ENCODE results near the gene KLHL17. TPM values are rescaled to one million over a fixed set of nuclear protein-coding genes. Genes with fewer than 3 reads are reported as not detected.
A peak's percentile ranks its signal among the peaks of the same experiment; 100 is the strongest.
"Not testable (repeated sequence)": the region's sequence is repeated elsewhere in the genome, so short reads cannot be mapped to it uniquely, and the experiment has no call there.

The KLHL17 gene
- total RNA-seq, 2 donors from 2014 or later, result 9.9 to 13.1 TPM

DNA sequence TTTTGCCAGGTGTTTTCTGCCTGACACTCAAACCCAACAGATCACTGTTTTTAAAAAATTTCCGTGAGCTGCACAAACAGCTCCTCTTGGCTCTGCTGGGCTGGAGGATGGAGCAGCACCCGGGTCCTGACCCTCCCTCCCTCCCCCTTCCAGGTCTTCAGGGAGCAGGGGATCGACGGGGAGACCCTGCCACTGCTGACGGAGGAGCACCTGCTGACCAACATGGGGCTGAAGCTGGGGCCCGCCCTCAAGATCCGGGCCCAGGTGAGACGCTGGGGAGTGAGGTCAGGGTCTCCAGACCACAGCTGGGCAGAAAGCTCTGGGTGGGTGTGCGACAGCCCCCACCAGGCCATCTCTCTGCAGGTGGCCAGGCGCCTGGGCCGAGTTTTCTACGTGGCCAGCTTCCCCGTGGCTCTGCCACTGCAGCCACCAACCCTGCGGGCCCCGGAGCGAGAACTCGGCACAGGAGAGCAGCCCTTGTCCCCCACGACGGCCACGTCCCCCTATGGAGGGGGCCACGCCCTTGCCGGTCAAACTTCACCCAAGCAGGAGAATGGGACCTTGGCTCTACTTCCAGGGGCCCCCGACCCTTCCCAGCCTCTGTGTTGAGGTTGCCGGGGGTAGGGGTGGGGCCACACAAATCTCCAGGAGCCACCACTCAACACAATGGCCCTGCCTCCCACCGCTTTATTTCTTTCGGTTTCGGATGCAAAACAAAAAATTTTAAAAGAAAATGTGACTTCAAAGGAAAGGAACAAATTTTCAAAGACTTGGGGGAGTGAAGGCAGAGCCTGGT, 16.6 kb upstream of the KLHL17 start:
- ATAC-seq (no peak), DNase-seq (no peak)
- intact Hi-C loops (cut with DNase I, micrococcal nuclease), result no loop called here

DNA sequence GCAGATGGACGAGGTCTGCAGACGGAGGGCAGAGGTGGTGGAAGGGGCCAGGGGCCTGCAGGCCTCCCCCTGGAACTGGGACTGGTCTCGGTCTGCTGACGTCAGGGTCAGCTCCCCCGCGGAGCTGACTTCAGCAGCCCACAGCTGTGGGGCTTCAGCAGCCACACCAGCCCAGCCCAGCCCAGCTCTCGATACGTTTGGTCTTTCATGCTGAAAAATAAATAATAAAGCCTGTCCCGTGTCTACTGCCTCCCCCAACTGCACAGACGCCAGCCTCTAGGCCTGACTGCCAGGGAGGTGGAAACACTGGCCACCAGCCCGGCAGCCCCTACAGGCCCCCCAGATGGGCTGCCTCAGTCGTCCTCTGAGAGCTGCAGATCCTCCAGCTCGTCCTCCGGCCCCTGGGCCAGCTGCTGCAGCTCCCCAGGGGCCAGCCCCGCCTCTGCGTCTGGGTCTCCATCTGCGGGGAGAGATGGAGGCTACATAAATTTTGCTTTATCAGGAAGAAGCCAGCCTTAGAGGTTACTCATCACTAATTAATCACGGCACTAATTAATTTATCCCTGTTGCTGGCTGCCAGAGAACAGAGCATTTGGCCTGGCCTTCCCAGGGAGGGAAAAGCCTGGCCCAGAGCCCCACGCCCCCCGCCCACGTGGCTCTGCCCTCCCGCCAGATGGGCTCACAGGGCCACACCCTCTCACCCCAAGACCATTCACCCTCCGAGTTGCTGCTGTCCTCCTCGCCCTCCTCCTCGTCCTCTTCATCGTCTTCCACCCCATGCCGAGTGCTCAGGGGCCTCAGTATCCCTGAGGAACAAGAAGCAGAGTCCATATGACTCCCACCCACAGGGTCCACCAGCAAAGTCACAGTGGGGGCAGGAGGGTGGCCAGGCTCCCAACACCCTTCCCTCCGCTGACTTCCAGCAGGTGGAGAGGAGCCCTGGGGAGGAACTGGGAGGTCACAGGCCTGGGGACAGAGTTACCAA, 15.8 kb upstream of the KLHL17 start:
- ATAC-seq, result no peak
- intact Hi-C loops (cut with DNase I, micrococcal nuclease), result no loop called here

DNA sequence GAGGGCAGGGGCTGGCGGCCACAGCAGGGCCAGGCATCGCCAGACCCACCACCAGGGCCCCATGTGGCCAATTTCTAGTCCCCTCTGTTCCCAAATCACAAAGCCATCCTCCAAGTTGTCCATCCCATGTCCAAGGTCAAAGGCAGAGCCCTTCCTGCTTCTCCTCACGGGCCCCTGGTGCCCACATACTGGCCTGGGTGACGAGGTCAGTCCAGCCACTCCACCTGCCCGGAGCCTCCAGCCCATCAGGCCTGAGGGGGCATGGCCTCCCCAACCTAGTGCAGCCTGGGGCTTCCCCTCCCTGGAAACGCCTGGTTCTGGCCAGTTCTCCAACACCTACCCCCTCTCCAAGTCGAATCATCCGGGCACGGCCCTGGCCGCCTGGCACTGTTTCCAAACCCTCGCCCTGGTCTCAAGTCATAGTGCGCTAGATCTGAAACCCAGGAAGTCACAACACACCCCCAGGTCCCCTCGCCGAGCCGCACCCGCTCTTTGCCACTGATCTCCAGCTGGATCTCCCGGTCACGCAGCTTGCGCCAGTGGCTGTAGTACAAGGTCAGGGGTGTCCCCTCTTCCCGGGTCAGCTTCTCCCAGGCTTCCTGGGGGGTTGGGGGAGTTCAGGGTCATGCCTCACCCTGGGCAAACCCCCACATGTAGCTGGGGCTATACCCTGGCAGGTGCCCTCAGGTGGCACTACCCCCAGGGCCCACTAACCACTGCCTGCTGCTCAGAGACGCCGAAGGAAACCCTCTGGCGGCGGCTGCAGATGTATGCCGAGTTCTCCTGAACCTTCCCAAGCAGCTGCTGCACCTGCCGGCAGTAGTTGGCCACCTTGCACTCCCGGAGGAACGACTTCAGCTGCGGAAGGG, 14.5 kb upstream of the KLHL17 start:
- no peak for ATAC-seq
- intact Hi-C loops (cut with DNase I, micrococcal nuclease), result no loop called here
- no peak for DNase-seq

More for the DNA sequence above, 15.8 kb upstream of the KLHL17 start:
- no peak for DNase-seq

DNA sequence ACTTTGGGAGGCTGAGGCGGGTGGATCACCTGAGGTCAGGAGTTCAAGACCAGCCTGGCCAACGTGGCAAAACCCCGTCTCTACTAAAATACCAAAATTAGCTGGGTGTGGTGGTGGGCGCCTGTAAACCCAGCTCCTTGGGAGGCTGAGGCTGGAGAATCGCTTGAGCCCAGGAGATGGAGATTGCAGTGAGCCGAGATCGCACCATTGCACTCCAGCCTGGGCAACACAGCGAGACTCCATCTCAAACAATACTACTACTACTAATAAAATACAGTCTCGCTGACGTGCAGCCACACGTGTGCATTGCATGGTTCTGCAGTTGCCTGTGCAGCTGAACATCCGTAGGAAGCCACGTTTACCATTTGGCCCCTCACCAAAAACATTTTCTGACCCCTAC, 13.6 kb upstream of the KLHL17 start:
- DNase-seq; intact Hi-C loops (cut with DNase I, micrococcal nuclease); ATAC-seq: not testable (repeated sequence)

DNA sequence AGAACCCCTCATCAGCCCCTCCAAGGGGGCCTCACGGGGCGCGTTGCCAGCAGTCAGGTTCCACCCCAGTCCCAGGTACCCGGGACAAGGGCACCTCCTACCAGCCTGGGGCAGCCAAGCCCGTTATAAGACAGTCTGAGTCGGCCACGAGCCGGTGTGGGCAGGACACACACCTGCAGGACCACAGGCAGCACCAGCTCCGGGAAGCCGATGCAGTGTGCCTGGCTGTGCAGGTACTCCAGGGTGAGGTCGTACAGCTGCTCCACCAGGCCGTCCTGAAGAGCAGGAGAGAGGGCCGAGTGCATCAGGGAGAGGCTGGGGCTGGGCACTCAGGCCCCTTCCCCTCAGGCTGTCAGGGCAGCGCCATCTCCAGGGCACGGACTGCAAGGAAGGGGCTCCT, 12.4 kb upstream of the KLHL17 start:
- no peak for ATAC-seq
- intact Hi-C loops (cut with DNase I, micrococcal nuclease), result no loop called here

DNA sequence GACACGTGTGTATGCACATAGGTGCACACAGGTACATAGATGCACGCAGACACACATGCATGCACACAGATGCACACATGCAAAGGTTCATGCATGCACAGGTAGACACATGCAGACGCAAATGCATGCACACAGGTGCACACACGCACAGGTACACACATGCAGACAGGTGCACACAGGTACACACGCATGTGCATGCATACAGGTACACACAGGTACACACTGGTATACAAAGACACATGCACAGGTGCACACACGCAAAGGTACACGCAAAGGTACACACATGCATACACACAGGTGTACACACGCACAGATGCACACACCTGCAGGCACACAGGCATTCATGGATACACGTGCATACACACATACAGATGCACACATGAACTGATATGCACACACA, 10.1 kb upstream of the KLHL17 start:
- no peak for DNase-seq
- intact Hi-C loops (cut with DNase I, micrococcal nuclease), result no loop called here
- ATAC-seq, result no peak

More for the DNA sequence above, 12.4 kb upstream of the KLHL17 start:
- DNase-seq, result no peak

DNA sequence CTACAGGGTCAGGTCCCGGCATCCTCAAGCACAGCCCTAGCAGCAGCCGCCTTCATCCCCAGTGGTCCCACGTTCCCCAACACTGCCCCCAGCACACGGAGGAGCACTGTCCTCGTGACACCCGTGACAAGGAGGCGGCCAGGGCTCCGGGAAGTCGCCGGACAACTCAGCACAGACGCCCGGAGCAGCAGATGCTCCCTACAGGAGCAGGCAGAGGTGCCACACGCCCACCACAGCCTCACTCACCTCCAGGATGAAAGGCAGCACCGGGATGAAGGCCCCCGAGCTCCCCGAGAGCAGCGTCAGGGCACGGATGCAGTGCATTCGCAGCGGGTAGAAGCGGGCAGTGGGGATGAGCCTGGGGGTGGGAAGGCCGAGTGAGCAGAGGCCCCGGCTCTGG, 9.5 kb upstream of the KLHL17 start:
- intact Hi-C loops (cut with DNase I, micrococcal nuclease), result no loop called here
- ATAC-seq, result no peak
- DNase-seq, result no peak

DNA sequence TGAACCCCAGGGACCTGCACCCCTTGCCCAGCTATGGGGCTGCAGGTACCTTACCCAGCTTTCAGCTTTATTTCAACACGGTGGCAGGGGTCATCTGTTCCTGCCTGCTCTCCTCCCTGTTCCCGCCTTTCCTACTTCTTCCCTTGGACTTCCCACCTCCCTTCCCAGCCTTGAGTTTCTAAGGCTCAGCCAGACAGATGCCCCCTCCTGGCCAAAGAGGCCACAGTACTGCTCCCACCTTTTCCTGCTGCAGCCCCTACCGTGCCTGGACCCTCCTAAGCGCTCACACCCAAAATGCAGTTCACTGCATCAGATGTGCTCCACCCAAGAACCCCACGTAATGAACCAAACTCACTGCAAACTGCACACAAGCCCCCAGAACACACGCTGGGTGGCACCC, 9.0 kb upstream of the KLHL17 start:
- no peak for ATAC-seq
- intact Hi-C loops (cut with DNase I, micrococcal nuclease), result no loop called here

DNA sequence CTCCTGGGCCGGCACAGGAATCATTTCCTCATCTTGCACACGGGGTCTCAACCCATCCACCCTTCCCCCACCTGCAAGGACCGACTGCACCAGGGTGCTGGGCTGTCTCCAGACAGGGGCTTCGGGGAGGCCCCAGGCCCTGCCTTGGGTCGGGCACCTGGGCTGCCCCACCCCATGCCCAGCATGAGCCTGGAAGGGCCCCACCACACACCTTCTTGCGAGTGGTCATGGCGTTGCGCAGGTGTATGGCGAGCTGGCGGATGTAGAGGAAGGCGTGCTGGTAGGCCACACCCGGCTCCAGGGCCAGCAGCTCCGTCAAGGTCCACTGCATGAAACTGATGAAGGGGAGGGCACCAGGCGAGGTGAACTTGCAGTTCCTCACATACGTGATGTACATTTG, 8.2 kb upstream of the KLHL17 start:
- no peak for DNase-seq
- ATAC-seq, result no peak
- intact Hi-C loops (cut with DNase I, micrococcal nuclease), result no loop called here

More for the DNA sequence above, 9.0 kb upstream of the KLHL17 start:
- no peak for DNase-seq

DNA sequence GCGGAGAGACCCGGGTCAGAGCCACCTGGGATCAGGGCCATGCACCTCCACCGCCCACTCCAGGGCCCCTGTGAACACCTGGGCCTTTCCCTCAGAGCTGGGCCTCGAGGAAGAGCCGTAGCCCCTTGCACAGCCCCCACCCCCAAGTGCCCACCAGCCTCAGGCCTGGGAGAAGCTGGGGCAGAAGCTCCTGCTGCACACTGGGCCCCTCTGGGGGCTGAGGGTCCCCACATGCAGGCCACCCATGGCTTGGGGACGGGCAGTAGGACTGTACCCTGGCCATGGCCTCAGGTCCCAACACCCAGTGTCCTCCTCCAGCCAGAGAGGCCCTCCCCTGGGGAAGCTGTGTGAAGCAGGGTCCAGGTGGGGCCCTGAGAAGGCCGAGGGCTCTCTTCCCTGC, 7.8 kb upstream of the KLHL17 start:
- no peak for DNase-seq
- ATAC-seq, result no peak
- intact Hi-C loops (cut with DNase I, micrococcal nuclease), result no loop called here

DNA sequence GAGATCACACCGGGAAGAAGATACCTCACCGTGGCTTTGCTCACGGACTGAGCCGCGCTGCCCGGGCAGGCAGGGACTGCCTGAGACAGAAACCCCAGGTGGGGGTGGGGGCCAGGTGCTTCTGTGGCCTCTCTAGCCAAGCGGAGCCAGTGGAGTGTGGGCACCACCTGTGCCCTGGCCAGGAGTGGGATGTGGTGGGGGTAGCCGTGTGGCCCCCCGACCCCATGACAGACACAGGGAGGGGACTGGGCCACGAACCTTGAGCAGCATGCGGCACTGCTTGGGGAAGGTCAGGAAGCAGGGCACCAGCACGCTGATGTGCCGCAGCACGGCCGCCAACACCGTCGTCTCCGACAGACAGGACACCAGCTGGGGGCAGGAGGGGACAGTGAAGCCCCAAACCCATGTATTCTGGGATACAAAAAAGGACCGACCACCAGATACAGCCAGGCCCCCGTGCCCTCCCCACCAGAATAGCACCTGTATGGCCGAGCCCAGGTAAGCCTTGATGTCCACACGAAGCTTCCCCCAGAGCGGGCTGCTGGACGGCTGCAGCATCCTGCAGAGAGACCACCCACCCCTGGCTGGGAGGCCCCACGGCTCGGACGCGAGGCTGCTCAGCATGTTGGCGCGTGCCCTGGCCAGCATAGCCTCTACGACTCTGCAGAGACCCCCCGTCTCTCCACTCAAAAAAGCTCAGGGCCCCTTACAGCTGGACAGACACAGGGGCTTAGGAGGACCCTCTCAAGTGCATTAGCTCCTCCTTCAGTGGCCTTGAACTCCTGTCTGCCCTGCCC, 6.7 kb upstream of the KLHL17 start:
- ATAC-seq (no peak), DNase-seq (no peak)
- intact Hi-C loops (cut with DNase I, micrococcal nuclease), result no loop called here

DNA sequence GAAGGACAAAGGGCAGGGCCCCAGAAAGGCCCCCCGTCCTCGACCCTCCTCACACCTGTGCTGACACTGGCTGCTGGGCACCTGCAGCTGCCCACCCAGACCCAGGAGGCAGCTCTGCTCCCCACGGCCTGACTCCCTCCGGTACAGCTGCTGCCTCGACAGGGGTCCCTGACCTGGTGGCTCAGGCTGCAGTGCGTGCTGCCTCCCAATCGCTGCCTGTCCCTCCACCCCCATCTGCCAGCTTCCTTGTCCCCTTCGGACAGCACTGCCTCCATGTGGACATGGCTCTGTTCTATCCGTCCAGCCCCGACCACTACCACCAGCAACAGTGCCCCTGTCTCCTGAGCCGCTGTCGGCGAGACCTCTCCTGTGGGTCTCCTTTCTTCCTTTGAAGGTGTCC, 5.5 kb upstream of the KLHL17 start:
- DNase-seq (no peak), ATAC-seq (no peak)
- intact Hi-C loops (cut with DNase I, micrococcal nuclease), result no loop called here

DNA sequence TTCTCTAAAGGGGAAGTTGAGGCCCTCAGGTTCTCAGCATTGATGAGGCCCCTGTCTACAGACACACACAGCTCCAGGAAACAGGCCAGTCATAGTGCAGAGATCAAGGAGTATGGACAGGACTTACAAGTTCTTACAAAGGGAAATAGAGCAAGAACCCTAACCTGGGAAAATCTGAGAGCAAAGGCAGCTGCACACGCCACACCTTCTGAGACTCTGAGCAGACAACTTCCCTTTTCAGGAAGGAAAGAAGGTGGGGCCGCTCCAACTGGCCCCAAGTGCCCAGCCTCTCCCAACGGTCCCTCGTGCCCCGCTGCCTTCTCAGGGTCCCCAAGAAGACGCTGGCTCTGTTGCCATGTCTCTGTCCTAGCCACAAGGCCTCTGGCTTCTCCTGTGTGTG, 4.9 kb upstream of the KLHL17 start:
- ATAC-seq, result no peak

DNA sequence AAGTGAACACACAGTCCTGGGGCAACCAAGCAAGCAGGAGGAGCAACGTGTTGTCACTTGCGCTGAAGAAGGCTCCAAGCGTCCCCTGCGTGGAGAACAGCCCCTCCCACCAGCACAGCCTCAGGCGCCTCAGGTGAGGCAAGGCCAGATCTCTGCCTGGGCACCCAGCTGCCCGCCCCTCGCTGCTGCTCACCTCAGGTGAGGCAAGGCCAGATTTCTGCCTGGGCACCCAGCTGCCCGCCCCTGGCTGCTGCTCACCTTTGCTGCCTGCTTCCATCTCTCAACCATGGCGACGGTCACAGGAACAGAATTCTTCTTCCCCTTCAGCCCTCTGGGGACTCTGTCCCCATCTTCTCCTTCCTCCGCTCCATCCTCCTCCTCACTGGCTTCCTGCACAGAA, 3.7 kb upstream of the KLHL17 start:
- intact Hi-C loops (cut with DNase I, micrococcal nuclease), result no loop called here
- DNase-seq, result no peak
- ATAC-seq, result no peak

More for the DNA sequence above, 4.9 kb upstream of the KLHL17 start:
- intact Hi-C loops (cut with DNase I, micrococcal nuclease), result no loop called here
- DNase-seq, result no peak

DNA sequence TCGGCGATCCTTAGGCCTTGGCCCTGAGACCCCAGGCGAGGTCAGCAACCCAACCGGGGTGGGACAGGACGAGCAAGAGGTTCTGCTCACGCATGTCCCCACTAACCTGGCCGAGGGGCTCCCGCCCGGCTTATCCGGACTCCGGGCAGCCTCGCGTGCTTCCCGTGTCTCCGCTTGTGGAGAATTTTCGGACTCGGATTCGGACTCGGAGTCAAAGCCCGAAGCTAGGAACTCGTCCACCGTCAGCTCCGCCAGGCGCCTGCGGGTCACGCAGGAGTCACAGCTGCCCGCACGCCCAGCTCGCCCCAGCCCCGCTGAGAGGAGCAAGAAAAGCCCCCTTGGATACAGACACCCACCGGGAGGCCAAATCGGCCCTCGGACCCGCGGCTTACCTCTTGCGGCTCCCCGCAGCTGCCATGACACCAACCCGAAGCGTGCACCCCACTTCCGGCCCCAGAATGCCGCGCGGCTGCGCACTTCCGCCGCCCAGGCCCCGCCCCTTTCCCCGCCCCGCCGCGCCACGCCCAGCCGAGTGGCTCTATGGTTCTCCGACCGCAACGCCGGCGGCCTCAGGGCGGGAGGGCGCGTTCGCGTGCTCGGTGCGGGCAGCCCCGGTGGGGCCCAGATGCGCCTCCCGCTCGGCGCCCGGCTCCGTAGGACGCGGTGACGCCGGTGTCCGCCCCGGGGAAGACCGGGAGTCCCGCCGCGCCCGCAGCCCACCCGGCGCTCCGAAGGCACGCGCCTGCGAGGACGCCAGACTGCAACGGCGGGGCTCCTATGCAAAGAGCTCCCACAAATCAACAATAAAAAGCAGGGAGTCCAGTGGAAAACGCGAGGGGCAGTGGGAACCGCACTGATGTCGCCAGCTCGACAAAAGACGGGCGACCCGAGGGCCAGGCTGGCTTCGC, 1.3 kb upstream of the KLHL17 start, which contains the start of gene NOC2L:
Gene NOC2L (minus strand): TSS at position 434 of the 908 bp plus-strand sequence. CDS start 16 bp downstream, at position 418.
- intact Hi-C loops (cut with DNase I, micrococcal nuclease), result no loop called here
- DNase-seq (peak; percentile 89 to 96), ATAC-seq (peak; percentile 94)

DNA sequence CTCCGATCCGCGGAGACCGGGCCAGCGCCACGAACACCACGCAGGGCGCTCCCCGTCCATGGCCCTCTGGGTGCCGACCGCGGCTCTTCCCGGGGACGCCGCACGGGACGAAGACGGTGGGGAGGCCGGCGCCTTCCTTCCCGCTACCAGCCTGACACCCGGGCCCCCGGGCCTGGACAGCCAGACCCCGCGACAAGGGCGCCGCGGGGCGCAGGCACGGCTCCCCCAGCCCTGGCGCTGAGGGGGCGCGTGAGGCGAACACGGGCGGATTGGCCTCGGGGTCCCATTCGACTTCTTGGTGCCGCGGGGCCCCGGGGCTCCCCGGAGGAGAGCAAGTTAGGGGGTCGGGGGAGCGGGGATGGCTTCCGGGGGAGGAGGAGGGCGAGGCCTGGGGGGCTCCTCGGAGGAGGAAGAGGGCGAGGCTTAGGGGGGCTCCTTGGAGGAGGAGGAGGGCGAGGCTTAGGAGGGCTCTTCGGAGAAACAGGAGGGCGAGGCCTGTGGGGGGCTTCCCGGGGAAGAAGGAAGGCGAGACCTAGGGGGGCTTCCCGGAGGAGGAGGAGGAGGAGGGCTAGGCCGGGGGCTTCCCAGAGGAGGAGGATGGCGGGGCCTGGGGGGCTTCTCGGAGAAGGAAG, 537 bp upstream of the KLHL17 start:
- intact Hi-C loops (cut with DNase I, micrococcal nuclease), result no loop called here
- DNase-seq (no peak), ATAC-seq (no peak)

All from left colon (tissue), 2 donors.